Fibroblast of upper back skin (primary cell): ENCODE results near the gene SESN1.
"Not testable (repeated sequence)": the region's sequence is repeated elsewhere in the genome, so short reads cannot be mapped to it uniquely, and the experiment has no call there.

Source experiments
- DNase-seq: peaks from one replicate; pipeline ENCODE4 v3.0.0-alpha.2; 2013

The SESN1 gene

GRCh38 chr6:109093732-109094415 is 772 bp downstream of the SESN1 start:
- DNase-seq: no peak

- DNase-seq: no peak
These were observed 2.6 kb downstream of the SESN1 start for GRCh38 chr6:109092074-109092473.

- DNase-seq: no peak
These were observed 3.2 kb downstream of the SESN1 start for GRCh38 chr6:109091314-109092024.

GRCh38 chr6:109088995-109089394 is 5.7 kb downstream of the SESN1 start:
- no peak for DNase-seq

- DNase-seq: no peak
These were observed 6.9 kb downstream of the SESN1 start for GRCh38 chr6:109087661-109088264.

- DNase-seq: not testable (repeated sequence)
These were observed 10.5 kb downstream of the SESN1 start for GRCh38 chr6:109084146-109084545.

- DNase-seq: no peak
These were observed 11.0 kb downstream of the SESN1 start for GRCh38 chr6:109083657-109084056.

GRCh38 chr6:109082188-109082577 is 12.5 kb downstream of the SESN1 start:
- no peak for DNase-seq

- no peak for DNase-seq
These were observed 13.0 kb downstream of the SESN1 start for GRCh38 chr6:109081516-109082187.

GRCh38 chr6:109081026-109081425 is 13.6 kb downstream of the SESN1 start:
- DNase-seq: no peak

- DNase-seq: no peak
These were observed 14.7 kb downstream of the SESN1 start for GRCh38 chr6:109079981-109080380.

GRCh38 chr6:109076377-109076776 is 18.3 kb downstream of the SESN1 start:
- DNase-seq: no peak

- peak; percentile 56 for DNase-seq
These were observed 18.7 kb downstream of the SESN1 start for GRCh38 chr6:109075934-109076333.

- no peak for DNase-seq
These were observed 20.6 kb downstream of the SESN1 start for GRCh38 chr6:109074133-109074415.

- peak; percentile 73 for DNase-seq
These were observed 21.1 kb downstream of the SESN1 start for GRCh38 chr6:109073344-109074132.

GRCh38 chr6:109071125-109071917 is 23.3 kb downstream of the SESN1 start:
- no peak for DNase-seq

- DNase-seq: no peak
These were observed 24.9 kb downstream of the SESN1 start for GRCh38 chr6:109069746-109070145.

GRCh38 chr6:109062767-109063352 is 31.8 kb downstream of the SESN1 start:
- no peak for DNase-seq

GRCh38 chr6:109062216-109062615 is 32.4 kb downstream of the SESN1 start:
- no peak for DNase-seq

GRCh38 chr6:109060571-109060970 is 34.1 kb downstream of the SESN1 start:
- DNase-seq: no peak

- no peak for DNase-seq
These were observed 35.0 kb downstream of the SESN1 start for GRCh38 chr6:109059571-109060021.

- no peak for DNase-seq
These were observed 35.5 kb downstream of the SESN1 start for GRCh38 chr6:109059153-109059552.
